GM18519 (cell line): ENCODE results near the gene LRP1-AS.

Experiments used
- ATAC-seq: cut with Tn5 transposase; IDR thresholded peaks from one replicate; pipeline ENCODE4 v1.9.1; 2021; ENCODE audit warnings: mild to moderate bottlenecking, moderate library complexity; ENCODE audit not compliant: unreplicated experiment, low FRiP score

LRP1-AS gene

GRCh38 chr12:57146961-57147944, at the start of gene LRP1-AS:
TSS of gene LRP1-AS (minus strand) at chr12:57147619.
- no peak for ATAC-seq

DNA sequence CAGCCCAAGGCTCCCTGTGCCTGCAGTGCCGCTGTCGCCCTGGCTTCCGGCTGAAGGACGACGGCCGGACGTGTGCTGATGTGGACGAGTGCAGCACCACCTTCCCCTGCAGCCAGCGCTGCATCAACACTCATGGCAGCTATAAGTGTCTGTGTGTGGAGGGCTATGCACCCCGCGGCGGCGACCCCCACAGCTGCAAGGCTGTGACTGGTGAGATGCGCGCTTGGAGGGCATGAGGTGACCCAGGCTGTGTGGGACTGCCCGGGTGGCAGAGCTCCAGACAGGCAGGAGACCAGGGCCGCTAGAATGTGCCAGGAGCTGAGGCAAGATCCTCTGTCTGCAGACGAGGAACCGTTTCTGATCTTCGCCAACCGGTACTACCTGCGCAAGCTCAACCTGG, 49.5 kb upstream of the LRP1-AS start:
- ATAC-seq = no peak

DNA sequence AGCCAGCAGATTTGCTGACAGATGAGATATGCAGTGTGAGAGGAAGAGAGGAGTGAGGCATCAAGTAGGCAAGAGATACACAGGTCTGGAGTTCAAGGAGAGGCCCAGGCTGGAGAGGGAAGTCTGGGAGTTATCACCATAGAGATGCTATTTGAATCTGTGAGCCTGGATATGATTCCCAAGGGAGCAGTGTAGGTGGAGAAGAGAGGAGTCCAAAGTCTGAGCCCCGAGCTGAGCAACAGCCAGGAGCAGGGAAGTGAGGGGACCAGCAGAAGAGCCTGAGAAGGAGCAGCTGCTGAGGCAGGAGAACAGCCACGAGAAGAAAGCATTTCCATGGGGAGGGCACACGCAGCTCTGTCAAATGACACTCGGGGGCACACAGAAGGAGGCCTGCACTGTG, 49.0 kb upstream of the LRP1-AS start:
- ATAC-seq = no peak

DNA sequence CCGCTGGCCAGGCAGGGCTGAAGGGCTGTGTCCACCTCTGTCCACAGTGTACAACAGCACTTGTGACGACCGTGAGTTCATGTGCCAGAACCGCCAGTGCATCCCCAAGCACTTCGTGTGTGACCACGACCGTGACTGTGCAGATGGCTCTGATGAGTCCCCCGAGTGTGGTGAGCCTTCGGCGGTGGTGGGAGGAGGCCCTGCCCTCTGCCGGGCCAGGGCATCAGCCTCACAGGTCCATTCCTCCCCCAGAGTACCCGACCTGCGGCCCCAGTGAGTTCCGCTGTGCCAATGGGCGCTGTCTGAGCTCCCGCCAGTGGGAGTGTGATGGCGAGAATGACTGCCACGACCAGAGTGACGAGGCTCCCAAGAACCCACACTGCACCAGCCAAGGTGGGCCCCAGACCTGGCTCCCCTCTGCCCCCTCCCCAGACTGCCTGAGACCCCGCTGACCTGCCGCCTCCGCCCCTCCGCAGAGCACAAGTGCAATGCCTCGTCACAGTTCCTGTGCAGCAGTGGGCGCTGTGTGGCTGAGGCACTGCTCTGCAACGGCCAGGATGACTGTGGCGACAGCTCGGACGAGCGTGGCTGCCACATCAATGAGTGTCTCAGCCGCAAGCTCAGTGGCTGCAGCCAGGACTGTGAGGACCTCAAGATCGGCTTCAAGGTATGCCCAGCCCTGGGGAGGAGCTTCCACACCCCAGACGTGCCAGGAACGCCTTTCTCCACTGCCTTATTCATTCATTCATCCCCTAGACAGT, 48.4 kb upstream of the LRP1-AS start:
- ATAC-seq = no peak

DNA sequence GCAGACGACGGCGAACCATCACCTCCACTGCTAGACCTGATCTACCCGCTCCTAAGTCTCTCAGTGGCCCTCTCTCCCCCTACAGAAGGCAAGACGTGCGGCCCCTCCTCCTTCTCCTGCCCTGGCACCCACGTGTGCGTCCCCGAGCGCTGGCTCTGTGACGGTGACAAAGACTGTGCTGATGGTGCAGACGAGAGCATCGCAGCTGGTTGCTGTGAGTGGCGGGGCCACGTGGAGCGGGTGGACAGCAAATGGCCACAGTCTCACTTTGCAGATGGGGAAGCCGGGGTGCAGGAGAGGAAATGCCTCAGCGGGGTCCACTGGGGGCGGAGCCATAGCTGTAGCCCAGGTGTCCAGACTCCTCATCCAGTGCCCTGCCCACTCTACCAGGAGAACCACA, 47.8 kb upstream of the LRP1-AS start:
- no peak for ATAC-seq

GRCh38 chr12:57194253-57194652, 46.8 kb upstream of the LRP1-AS start:
- no peak for ATAC-seq

GRCh38 chr12:57193706-57194245, 46.4 kb upstream of the LRP1-AS start:
- ATAC-seq = no peak

DNA sequence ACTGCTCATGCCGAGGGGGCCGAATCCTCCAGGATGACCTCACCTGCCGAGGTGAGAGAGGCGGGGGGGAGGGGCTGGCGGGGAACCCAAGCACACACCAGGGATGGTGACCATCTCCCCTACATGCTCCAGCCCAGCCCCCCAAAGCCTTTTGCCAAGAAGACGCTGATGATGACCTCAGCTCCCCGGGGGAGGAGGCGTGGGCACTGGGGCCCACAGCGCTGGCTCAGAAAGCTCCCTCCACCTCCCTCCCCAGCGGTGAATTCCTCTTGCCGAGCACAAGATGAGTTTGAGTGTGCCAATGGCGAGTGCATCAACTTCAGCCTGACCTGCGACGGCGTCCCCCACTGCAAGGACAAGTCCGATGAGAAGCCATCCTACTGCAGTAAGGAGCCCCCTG, 45.5 kb upstream of the LRP1-AS start:
- ATAC-seq = no peak

DNA sequence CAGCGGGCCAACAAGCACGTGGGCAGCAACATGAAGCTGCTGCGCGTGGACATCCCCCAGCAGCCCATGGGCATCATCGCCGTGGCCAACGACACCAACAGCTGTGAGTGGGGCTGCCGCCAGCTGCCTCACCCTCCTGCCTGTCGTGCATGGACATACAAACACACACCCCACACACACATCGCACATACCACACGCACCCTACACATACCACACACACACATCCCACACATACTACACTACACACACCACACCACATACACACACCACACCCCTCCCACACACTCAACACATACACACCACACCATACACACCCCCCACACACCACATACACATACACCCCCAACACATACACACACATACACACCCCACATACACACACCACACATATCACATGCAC, 44.0 kb upstream of the LRP1-AS start:
- no peak for ATAC-seq

GRCh38 chr12:57190821-57191220, 43.4 kb upstream of the LRP1-AS start:
- no peak for ATAC-seq

DNA sequence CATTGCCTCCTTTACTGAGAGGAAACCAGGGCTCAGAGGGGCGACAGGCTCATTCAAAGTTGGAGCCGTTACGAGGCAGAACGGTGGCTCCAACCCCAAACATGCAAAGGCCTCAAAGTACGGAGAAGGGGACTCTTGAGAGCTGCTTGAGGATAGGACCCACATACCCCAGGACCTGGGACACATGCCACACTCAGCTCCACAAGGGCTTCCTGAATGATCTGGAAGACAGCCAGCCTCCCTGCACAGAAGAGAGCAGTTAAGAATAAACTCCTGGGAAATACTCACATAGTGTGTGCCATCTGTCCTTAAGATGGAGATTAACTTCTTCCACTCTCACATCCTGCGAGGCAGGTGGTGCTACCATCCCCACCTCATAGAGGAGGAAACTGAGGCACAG, 42.6 kb upstream of the LRP1-AS start:
- ATAC-seq = no peak

GRCh38 chr12:57188090-57188425, 40.6 kb upstream of the LRP1-AS start:
- no peak for ATAC-seq

DNA sequence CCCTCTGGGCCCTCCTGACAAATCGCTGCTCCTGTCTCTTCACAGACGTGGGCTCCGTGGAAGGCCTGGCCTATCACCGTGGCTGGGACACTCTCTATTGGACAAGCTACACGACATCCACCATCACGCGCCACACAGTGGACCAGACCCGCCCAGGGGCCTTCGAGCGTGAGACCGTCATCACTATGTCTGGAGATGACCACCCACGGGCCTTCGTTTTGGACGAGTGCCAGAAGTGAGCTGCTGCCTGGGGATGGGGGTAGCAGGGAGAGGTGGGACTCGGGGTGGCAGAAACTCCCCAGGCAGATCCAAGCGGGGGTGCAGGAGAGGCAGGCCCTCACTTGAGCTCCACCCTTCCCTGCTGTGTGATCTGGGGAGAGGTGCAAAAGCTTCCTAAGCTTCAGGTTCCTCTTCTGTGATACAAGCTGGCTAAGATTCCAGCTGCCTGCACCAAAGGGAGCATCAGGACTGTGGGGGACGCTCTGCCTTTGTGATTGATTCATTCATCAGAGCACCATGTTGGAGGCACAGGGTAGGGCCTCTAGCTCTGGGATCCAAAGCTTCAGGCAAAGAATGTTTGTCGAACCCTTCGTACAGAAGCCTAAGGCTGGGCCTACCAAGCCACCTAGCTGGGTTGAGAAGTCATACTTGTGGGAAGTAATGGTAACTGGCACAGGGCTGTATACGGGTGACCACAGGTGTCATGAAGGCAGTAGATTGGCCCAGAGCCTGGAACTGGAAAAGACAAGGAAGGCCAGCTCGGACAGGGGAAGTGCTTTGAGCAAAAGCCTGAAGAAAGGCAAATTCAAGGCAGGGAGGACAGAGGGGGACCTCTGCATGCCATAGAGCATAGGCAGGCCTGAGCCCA, 40.0 kb upstream of the LRP1-AS start:
- ATAC-seq = no peak

DNA sequence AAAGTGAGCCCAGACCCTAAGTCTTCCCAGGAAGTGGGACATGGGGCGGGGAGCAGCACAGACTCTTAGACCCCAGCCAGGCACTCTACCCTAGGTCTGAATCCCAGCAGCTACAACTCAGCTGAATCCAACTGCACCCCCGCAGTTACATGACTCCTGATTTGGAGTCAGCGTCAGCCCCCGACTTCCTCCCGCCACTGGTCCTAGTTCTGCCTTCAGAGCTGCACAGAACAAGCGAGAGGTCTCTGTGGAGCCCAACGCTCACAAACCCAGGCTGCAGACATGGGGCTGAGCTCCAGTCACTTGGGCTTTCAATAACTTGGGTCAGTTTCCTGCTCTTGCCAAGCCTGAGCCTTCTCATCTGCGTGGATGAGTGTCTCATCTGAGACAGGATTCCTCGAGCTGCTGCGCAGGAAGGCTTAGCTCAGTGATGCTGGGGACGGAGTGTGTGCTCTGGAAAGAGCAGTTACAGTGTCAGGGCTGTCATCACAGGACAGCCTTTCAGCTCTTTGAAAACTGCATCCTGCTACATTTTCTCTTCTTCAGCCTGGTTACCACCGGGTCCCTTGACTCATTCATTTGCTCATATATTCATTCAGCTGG, 38.6 kb upstream of the LRP1-AS start:
- ATAC-seq = no peak

- ATAC-seq = no peak
Measured at GRCh38 chr12:57185403-57185802, 38.0 kb upstream of the LRP1-AS start.

DNA sequence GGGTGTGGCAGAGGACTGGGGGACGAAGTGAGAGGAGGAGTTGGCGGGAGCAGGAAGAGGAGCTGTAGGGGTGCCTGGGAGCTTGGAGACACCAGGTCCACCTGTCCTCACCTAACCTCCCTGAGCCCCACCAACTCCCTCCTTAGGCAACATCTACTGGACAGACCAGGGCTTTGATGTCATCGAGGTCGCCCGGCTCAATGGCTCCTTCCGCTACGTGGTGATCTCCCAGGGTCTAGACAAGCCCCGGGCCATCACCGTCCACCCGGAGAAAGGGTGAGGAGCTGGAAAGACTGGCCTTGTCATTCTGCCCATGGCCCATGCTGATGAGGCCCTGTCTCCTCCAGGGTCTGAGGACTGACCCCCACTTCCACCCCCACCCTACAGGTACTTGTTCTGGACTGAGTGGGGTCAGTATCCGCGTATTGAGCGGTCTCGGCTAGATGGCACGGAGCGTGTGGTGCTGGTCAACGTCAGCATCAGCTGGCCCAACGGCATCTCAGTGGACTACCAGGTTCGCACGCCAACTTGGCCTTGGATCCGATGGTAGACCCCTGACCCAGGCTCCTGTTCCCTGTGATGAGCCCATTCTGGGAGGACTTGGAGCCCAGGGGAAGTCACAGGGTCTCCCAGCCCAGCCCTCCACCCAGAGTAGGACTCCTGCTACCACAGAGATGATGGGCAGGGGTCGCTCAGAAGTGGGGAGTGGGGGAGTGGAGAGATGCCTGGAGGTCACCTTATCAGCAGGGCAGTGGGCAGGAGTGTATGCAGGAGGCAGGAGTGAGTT, 36.7 kb upstream of the LRP1-AS start:
- ATAC-seq = no peak

GRCh38 chr12:57182918-57183575, 35.6 kb upstream of the LRP1-AS start:
- no peak for ATAC-seq

DNA sequence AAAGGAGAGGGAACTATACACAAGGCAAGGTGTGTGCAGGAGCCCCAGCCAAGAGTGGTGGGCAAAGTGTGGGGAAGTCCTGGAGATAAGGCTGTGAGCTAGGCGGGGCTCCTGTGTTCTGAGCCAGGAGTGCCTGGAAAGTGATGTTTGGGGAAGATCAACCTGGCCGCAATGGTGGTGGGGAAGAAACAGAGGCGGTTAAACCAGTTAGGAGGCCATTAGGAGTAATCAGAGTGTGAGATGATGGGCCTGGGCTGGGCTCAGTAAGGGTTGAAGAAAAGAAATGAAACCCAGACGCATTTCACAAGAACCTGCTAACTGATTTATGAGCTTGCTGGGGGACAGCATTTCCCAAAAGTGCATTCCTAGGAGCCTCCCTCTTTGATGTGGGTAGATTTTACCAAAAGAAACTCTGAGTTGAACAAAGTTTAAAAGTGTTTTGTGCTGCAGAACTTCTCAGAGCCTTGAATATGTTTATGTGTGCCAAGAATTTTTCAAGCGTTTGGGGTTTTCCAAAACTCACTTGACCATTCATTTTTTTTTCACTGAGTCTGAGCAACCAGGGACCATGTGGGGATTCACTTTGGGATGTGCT, 34.2 kb upstream of the LRP1-AS start:
- no peak for ATAC-seq
